ENCODE measurements around the gene ZNF57.
A peak's percentile ranks its signal among the peaks of the same experiment; 100 is the strongest.
"Not testable (repeated sequence)": the region's sequence is repeated elsewhere in the genome, so short reads cannot be mapped to it uniquely, and the experiment has no call there.

The ZNF57 gene

GRCh38 chr19:2902590-2903218 lies 2.0 kb downstream of the ZNF57 start:
- peak overlapping the region; percentile 82 for H3K4me3 ChIP-seq (ENCODE audit: low read length)
- DNase-seq (ENCODE audit: low read depth) = peak; percentile 58
- TF ChIP-seq CTCF (IDR thresholded peaks at IDR 0.05; ENCODE audit: insufficient read depth, low read depth, low read length, missing control alignments) = no peak

GRCh38 chr19:2903326-2903725 lies 2.6 kb downstream of the ZNF57 start:
- H3K4me3 ChIP-seq (ENCODE audit: low read length); DNase-seq (ENCODE audit: low read depth): not testable (repeated sequence)

GRCh38 chr19:2905918-2906519 lies 5.3 kb downstream of the ZNF57 start:
- TF ChIP-seq CTCF (IDR thresholded peaks at IDR 0.05; ENCODE audit: insufficient read depth, low read depth, low read length, missing control alignments) = no peak
- DNase-seq (ENCODE audit: low read depth) = no peak
- no peak overlapping the region for H3K4me3 ChIP-seq (ENCODE audit: low read length)

GRCh38 chr19:2906631-2907195 lies 6.0 kb downstream of the ZNF57 start:
- no peak for TF ChIP-seq CTCF (IDR thresholded peaks at IDR 0.05; ENCODE audit: insufficient read depth, low read depth, low read length, missing control alignments)
- no peak for DNase-seq (ENCODE audit: low read depth)
- no peak overlapping the region for H3K4me3 ChIP-seq (ENCODE audit: low read length)

- DNase-seq (ENCODE audit: low read depth) = no peak
- no peak for TF ChIP-seq CTCF (IDR thresholded peaks at IDR 0.05; ENCODE audit: insufficient read depth, low read depth, low read length, missing control alignments)
- no peak overlapping the region for H3K4me3 ChIP-seq (ENCODE audit: low read length)
These were observed 11.6 kb downstream of the ZNF57 start for GRCh38 chr19:2912306-2912705.

- TF ChIP-seq CTCF (IDR thresholded peaks at IDR 0.05; ENCODE audit: insufficient read depth, low read depth, low read length, missing control alignments) = no peak
- no peak overlapping the region for H3K4me3 ChIP-seq (ENCODE audit: low read length)
These were observed 16.8 kb downstream of the ZNF57 start for GRCh38 chr19:2917275-2918184.

GRCh38 chr19:2922987-2923386 lies 22.3 kb downstream of the ZNF57 start:
- TF ChIP-seq CTCF (IDR thresholded peaks at IDR 0.05; ENCODE audit: insufficient read depth, low read depth, low read length, missing control alignments) = peak; percentile 36
- H3K4me3 ChIP-seq (ENCODE audit: low read length) = no peak overlapping the region
- peak; percentile 90 for DNase-seq (ENCODE audit: low read depth)

More at GRCh38 chr19:2917275-2918184, 16.8 kb downstream of the ZNF57 start:
- no peak for DNase-seq (ENCODE audit: low read depth)
